Activated naive CD8-positive, alpha-beta T cell treated with anti-CD3 and anti-CD28 coated beads, Interleukin-2, amount 50 U/mL, for 16 hours (primary cell): ENCODE measurements around the gene ZBTB4.

Experiments
- DNase-seq: peaks from one replicate; pipeline ENCODE4 v3.0.0-alpha.2; 2020; ENCODE audit warnings: low read depth, low spot score

ZBTB4 gene, protein sequence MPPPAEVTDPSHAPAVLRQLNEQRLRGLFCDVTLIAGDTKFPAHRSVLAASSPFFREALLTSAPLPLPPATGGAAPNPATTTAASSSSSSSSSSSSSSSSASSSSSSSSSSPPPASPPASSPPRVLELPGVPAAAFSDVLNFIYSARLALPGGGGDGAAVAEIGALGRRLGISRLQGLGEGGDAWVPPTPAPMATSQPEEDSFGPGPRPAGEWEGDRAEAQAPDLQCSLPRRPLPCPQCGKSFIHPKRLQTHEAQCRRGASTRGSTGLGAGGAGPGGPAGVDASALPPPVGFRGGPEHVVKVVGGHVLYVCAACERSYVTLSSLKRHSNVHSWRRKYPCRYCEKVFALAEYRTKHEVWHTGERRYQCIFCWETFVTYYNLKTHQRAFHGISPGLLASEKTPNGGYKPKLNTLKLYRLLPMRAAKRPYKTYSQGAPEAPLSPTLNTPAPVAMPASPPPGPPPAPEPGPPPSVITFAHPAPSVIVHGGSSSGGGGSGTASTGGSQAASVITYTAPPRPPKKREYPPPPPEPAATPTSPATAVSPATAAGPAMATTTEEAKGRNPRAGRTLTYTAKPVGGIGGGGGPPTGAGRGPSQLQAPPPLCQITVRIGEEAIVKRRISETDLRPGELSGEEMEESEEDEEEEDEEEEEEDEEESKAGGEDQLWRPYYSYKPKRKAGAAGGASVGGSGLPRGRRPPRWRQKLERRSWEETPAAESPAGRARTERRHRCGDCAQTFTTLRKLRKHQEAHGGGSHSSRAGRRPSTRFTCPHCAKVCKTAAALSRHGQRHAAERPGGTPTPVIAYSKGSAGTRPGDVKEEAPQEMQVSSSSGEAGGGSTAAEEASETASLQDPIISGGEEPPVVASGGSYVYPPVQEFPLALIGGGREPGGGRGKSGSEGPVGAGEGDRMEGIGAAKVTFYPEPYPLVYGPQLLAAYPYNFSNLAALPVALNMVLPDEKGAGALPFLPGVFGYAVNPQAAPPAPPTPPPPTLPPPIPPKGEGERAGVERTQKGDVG

GRCh38 chr17:7479213-7480088 lies at the start of gene ZBTB4:
ZBTB4 (minus strand) TSS chr17:7479631; CDS start chr17:7466801, 12,830 bp downstream.
- peak; percentile 21 for DNase-seq

DNA sequence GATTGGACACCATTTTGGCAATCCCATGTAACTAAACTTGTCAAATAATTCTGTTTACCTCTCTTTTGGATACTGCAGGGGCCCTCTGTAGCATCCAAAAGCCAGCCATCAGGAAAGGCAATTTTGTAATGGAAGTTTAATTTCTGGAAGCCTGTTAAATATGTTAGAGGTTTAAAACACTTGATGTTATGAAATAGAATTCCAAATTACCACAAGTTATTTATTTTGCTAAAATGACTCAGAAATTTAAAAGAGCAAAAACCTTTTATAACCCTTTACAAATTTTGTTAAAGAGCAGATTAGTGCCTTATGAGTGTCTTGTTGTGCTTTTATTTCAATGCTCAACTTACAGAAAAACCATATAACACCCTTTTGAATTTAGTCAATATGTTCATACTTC lies 49.4 kb upstream of the ZBTB4 start:
- no peak for DNase-seq

GRCh38 chr17:7523033-7523432 lies 43.6 kb upstream of the ZBTB4 start:
- DNase-seq, result no peak

GRCh38 chr17:7515911-7516610 lies 36.6 kb upstream of the ZBTB4 start:
- DNase-seq, result no peak

DNA sequence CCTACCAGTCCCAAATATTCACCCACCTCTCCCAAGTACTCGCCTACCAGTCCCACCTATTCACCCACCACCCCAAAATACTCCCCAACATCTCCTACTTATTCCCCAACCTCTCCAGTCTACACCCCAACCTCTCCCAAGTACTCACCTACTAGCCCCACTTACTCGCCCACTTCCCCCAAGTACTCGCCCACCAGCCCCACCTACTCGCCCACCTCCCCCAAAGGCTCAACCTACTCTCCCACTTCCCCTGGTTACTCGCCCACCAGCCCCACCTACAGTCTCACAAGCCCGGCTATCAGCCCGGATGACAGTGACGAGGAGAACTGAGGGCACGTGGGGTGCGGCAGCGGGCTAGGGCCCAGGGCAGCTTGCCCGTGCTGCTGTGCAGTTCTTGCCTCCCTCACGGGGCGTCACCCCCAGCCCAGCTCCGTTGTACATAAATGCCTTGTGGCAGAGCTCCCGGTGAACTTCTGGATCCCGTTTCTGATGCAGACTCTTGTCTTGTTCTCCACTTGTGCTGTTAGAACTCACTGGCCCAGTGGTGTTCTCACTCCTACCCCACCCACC lies 34.5 kb upstream of the ZBTB4 start:
- no peak for DNase-seq

- DNase-seq, result no peak
These were observed 33.6 kb upstream of the ZBTB4 start for GRCh38 chr17:7512824-7513540.

- no peak for DNase-seq
These were observed 32.7 kb upstream of the ZBTB4 start for GRCh38 chr17:7512105-7512504.

GRCh38 chr17:7511108-7511507 lies 31.7 kb upstream of the ZBTB4 start:
- no peak for DNase-seq

DNA sequence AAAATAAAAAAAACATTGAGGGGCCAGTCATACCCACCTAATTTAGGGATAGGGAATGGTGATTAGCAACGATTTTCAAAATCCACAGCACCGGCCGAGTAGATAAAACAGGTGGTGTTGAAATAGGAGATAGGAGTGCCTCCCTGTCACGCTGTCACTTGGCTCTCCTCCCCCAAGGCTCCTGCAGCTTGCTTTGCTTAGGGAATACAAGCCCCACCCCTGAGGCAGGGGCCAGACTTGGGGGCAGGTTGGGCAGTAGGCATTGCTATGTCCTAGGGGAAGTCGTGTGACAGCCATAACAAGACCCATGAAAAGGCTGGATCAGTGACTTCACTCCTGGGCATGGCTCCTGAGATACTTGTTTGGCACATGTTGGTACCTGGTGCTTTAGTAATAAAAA lies 30.5 kb upstream of the ZBTB4 start:
- DNase-seq, result no peak

DNA sequence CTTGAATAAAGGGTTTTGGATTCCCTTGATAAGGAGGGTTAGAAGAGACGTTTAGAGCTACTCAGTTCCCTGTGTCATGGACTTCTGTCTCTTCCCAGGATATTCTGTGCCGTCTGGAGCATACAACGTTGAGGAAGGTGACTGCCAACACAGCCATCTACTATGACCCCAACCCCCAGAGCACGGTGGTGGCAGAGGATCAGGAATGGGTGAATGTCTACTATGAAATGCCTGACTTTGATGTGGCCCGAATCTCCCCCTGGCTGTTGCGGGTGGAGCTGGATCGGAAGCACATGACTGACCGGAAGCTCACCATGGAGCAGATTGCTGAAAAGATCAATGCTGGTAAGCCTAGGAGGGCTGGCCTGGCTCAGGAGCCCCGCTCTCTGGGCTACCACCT lies 29.4 kb upstream of the ZBTB4 start:
- DNase-seq, result no peak

DNA sequence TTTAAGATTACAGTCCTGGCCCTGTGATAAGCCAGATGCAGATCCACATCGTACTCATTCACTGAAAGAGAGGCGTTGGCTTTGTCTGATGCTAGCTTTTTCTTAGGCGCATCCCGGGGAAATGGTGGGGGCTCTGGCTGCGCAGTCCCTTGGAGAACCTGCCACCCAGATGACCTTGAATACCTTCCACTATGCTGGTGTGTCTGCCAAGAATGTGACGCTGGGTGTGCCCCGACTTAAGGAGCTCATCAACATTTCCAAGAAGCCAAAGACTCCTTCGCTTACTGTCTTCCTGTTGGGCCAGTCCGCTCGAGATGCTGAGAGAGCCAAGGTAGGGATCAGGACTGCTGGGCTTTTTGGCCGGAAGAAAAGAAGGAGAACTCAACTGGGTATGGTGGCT lies 28.7 kb upstream of the ZBTB4 start:
- no peak for DNase-seq

DNA sequence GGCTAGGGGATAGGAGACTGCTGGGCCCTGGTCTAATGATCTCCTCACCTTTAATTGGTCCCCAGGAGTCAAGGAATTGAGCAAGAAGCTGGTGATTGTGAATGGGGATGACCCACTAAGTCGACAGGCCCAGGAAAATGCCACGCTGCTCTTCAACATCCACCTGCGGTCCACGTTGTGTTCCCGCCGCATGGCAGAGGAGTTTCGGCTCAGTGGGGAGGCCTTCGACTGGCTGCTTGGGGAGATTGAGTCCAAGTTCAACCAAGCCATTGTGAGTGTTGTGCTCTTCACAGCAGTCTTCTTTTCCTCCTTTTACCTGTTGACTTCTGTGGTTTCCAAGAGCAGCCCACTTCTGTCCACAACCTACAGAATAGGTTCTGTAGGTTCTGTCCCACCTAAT lies 24.1 kb upstream of the ZBTB4 start:
- no peak for DNase-seq

- DNase-seq, result no peak
These were observed 23.6 kb upstream of the ZBTB4 start for GRCh38 chr17:7502987-7503386.

GRCh38 chr17:7502171-7502847 lies 22.9 kb upstream of the ZBTB4 start:
- DNase-seq, result no peak

DNA sequence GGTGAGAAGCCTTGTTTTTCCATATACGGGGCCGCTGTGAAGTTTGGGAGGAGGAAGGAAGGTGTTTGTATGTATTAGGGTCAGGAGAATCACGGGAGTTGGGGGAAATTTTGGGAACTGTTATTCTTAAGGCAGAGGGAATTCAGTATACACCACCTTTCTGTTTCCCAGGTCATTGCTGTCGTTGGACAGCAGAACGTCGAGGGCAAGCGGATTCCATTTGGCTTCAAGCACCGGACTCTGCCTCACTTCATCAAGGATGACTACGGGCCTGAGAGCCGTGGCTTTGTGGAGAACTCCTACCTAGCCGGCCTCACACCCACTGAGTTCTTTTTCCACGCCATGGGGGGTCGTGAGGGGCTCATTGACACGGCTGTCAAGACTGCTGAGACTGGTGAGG lies 22.3 kb upstream of the ZBTB4 start:
- no peak for DNase-seq

- DNase-seq, result no peak
These were observed 19.7 kb upstream of the ZBTB4 start for GRCh38 chr17:7499161-7499560.

GRCh38 chr17:7497636-7498035 lies 18.2 kb upstream of the ZBTB4 start:
- no peak for DNase-seq

GRCh38 chr17:7497228-7497627 lies 17.8 kb upstream of the ZBTB4 start:
- no peak for DNase-seq

- no peak for DNase-seq
These were observed 17.2 kb upstream of the ZBTB4 start for GRCh38 chr17:7496470-7497183.
